Esophagus muscularis mucosa (tissue), 4 donors: ENCODE data around the gene MECR. TPM values are rescaled to one million over a fixed set of nuclear protein-coding genes. Genes with fewer than 3 reads are reported as not detected.
"Not testable (repeated sequence)": the region's sequence is repeated elsewhere in the genome, so short reads cannot be mapped to it uniquely, and the experiment has no call there.

Experiments used
- DNase-seq: peaks from one replicate; pipeline ENCODE4 v3.0.0-alpha.2; 2017; ENCODE audit errors: extremely low spot score
- H3K27ac ChIP-seq, 4 donors: fragments of 200-600 bp; sonication (generic); replicated peaks in 1 of 4; 1 replicate in 3 of 4; 2 replicates in 1 of 4; pipeline ENCODE4 v1.5.1; 2016 to 2019; ENCODE audit warnings: mild to moderate bottlenecking in 1 of 4
- H3K27me3 ChIP-seq, 4 donors: fragments of 200-600 bp; sonication (generic); one replicate each; pipeline versions ENCODE4 v1.5.1 to v1.6.0; 2016 to 2019
- H3K36me3 ChIP-seq, 4 donors: fragments of 200-600 bp; sonication (generic); one replicate each; pipeline ENCODE4 v1.5.1; 2016 to 2019
- H3K4me1 ChIP-seq, 4 donors: fragments of 200-600 bp; sonication (generic); one replicate each; pipeline ENCODE4 v1.5.1; 2016 to 2019
- H3K4me3 ChIP-seq, 4 donors: fragments of 200-600 bp; sonication (generic); 1 replicate in 2 of 4; 2 replicates in 2 of 4; pipeline ENCODE4 v1.5.1; 2016 to 2019; ENCODE audit warnings: mild to moderate bottlenecking in 4 of 4, moderate library complexity in 1 of 4
- H3K9me3 ChIP-seq, 4 donors: fragments of 200-600 bp; sonication (generic); 1 replicate in 3 of 4; 2 replicates in 1 of 4; pipeline ENCODE4 v1.5.1; 2016 to 2019
- CTCF ChIP-seq, 3 experiments: fragments of 200-600 bp in 2 of 3; fragments of 450-650 bp in 1 of 3; sonication (generic) in 2 of 3; IDR thresholded peaks; one replicate each; pipeline ENCODE4 v1.5.1; 2017 to 2019; ENCODE audit warnings: antibody characterized with exemption in 3 of 3, mild to moderate bottlenecking in 2 of 3, moderate library complexity in 1 of 3
- EP300 ChIP-seq: sonication (generic); formaldehyde crosslinking; IDR thresholded peaks from one replicate; pipeline ENCODE4 v1.6.1; 2017; ENCODE audit warnings: antibody characterized with exemption
- POLR2A ChIP-seq: fragments of 450-650 bp; IDR thresholded peaks from one replicate; pipeline ENCODE4 v1.6.1; 2017; ENCODE audit warnings: antibody characterized with exemption, moderate library complexity, mild to moderate bottlenecking, low read depth
- POLR2AphosphoS5 ChIP-seq, 2 donors: sonication (generic); formaldehyde crosslinking; IDR thresholded peaks; one replicate each; pipeline ENCODE4 v1.6.1; 2017; ENCODE audit warnings: antibody characterized with exemption in 2 of 2
- WGBS: methylation state at CpG from one replicate; pipeline ENCODE4 v1.1.5; 2018; 5-methylcytosine and 5-hydroxymethylcytosine counted together
- intact Hi-C: fragments of 100-400 bp; cut with DNase I; formaldehyde crosslinking; loops from one replicate; pipeline ENCODE4 v1.15.1; 2023
- total RNA-seq, 4 donors: library from RNA; depleted of rRNA; stranded (reverse); fragments of >200 nt; gene quantifications; one replicate each; pipeline versions ENCODE4 v1.1.0 to v1.2.1, GENCODE V29; 2016

MECR gene
- total RNA-seq, 4 donors from 2014 or later, result 15.4 to 20.2 (median 18.6) TPM

GRCh38 chr1:29225361-29225760 lies 5.4 kb downstream of the MECR start:
- Histone ChIP-seq H3K4me3 (no peak overlapping the region), H3K9me3 (no peaks in the 10 kb centered on the region), H3K27ac (no peak overlapping the region), H3K36me3 (peaks cover 0 to 49% (median 25%) of the 10 kb centered on the region in 4 donors), H3K27me3 (no peaks in the 10 kb centered on the region), H3K4me1 (peaks cover 9 to 14% (median 11%) of the 10 kb centered on the region in 4 donors)
- intact Hi-C loops, result no loop called here
- TF ChIP-seq EP300 (no peak), POLR2A (no peak), CTCF (IDR thresholded peaks at IDR 0.05) (no peak), POLR2AphosphoS5 (IDR thresholded peaks at IDR 0.05) (no peak)
- DNase-seq, result no peak
- 92% methylated on average over 4 of the region's 4 CpGs for WGBS

GRCh38 chr1:29224356-29224837 lies 6.3 kb downstream of the MECR start:
- H3K9me3 ChIP-seq, result no peaks in the 10 kb centered on the region
- H3K27me3 ChIP-seq, result no peaks in the 10 kb centered on the region
- 93% methylated on average over 5 of the region's 5 CpGs for WGBS
- no peak for TF ChIP-seq POLR2A
- TF ChIP-seq CTCF (IDR thresholded peaks at IDR 0.05), result no peak
- no peak for TF ChIP-seq POLR2AphosphoS5 (IDR thresholded peaks at IDR 0.05)
- TF ChIP-seq EP300, result no peak
- H3K27ac ChIP-seq, result no peak overlapping the region
- no peak for DNase-seq
- no peak overlapping the region for H3K4me3 ChIP-seq
- intact Hi-C loops, result no loop called here
- peaks cover 0 to 57% (median 31%) of the 10 kb centered on the region in 4 donors for H3K36me3 ChIP-seq
- H3K4me1 ChIP-seq, result peaks cover 0 to 5% (median 2%) of the 10 kb centered on the region in 4 donors

GRCh38 chr1:29223521-29223920 lies 7.2 kb downstream of the MECR start:
- WGBS, result 94% methylated on average over 6 of the region's 6 CpGs

GRCh38 chr1:29222686-29223085 lies 8.0 kb downstream of the MECR start:
- Histone ChIP-seq H3K27me3 (no peaks in the 10 kb centered on the region), H3K4me3 (no peak overlapping the region), H3K27ac (no peak overlapping the region), H3K4me1 (no peaks in the 10 kb centered on the region), H3K9me3 (no peaks in the 10 kb centered on the region), H3K36me3 (peaks cover 0 to 68% (median 35%) of the 10 kb centered on the region in 4 donors)
- TF ChIP-seq CTCF (IDR thresholded peaks at IDR 0.05) (no peak), EP300 (no peak), POLR2AphosphoS5 (IDR thresholded peaks at IDR 0.05) (no peak), POLR2A (no peak)
- intact Hi-C loops, result no loop called here
- DNase-seq, result no peak
- 75% methylated on average over 1 of the region's 1 CpG for WGBS

More at GRCh38 chr1:29223521-29223920, 7.2 kb downstream of the MECR start:
- DNase-seq, result no peak
- Histone ChIP-seq H3K4me3 (no peak overlapping the region), H3K27ac (no peak overlapping the region), H3K9me3 (no peaks in the 10 kb centered on the region), H3K36me3 (peaks cover 0 to 66% (median 35%) of the 10 kb centered on the region in 4 donors), H3K4me1 (no peaks in the 10 kb centered on the region), H3K27me3 (no peaks in the 10 kb centered on the region)
- no peak for TF ChIP-seq POLR2AphosphoS5 (IDR thresholded peaks at IDR 0.05)
- TF ChIP-seq POLR2A, result no peak
- no peak for TF ChIP-seq CTCF (IDR thresholded peaks at IDR 0.05)
- TF ChIP-seq EP300, result no peak
- intact Hi-C loops, result no loop called here

- peaks cover 0 to 73% (median 35%) of the 10 kb centered on the region in 4 donors for H3K36me3 ChIP-seq
- H3K4me1 ChIP-seq, H3K9me3 ChIP-seq, H3K4me3 ChIP-seq, intact Hi-C loops, H3K27ac ChIP-seq, DNase-seq, H3K27me3 ChIP-seq: not testable (repeated sequence)
- 83% methylated on average over 6 of the region's 6 CpGs for WGBS
Observed at GRCh38 chr1:29222260-29222659, 8.5 kb downstream of the MECR start.
